Effector memory CD8-positive, alpha-beta T cell (primary cell): Measurements from ENCODE around the gene FBF1.
"Not testable (repeated sequence)": the region's sequence is repeated elsewhere in the genome, so short reads cannot be mapped to it uniquely, and the experiment has no call there.

ENCODE experiments used
- ATAC-seq: fragments of 150-1000 bp; cut with Tn5 transposase; replicated peaks from 2 replicates; pipeline ENCODE4 v1.10.0; 2021; ENCODE audit warnings: mild to moderate bottlenecking, moderate library complexity
- DNase-seq, 3 experiments: peaks; one replicate each; pipeline ENCODE4 v3.0.0; 2021
- H3K27ac Mint-ChIP-seq, 2 donors: one replicate each; pipeline ENCODE4 v1.8.0; 2022; ENCODE audit warnings: mild to moderate bottlenecking in 2 of 2, mixed read lengths in 2 of 2, moderate library complexity in 2 of 2
- H3K27me3 Mint-ChIP-seq, 2 donors: one replicate each; pipeline ENCODE4 v1.8.0; 2022; ENCODE audit warnings: mixed read lengths in 2 of 2
- H3K36me3 Mint-ChIP-seq: one replicate; pipeline ENCODE4 v1.8.0; 2022; ENCODE audit warnings: mild to moderate bottlenecking, moderate library complexity, mixed read lengths; ENCODE audit not compliant: insufficient read depth
- H3K4me1 Mint-ChIP-seq, 2 donors: one replicate each; pipeline ENCODE4 v1.8.0; 2022; ENCODE audit warnings: low read depth in 2 of 2, mixed read lengths in 2 of 2
- H3K4me3 Mint-ChIP-seq, 2 donors: one replicate each; pipeline ENCODE4 v1.8.0; 2022; ENCODE audit warnings: mild to moderate bottlenecking in 2 of 2, mixed read lengths in 2 of 2, moderate library complexity in 2 of 2
- H3K9me3 Mint-ChIP-seq, 2 donors: one replicate each; pipeline ENCODE4 v1.8.0; 2022; ENCODE audit warnings: mixed read lengths in 2 of 2

The FBF1 gene

DNA sequence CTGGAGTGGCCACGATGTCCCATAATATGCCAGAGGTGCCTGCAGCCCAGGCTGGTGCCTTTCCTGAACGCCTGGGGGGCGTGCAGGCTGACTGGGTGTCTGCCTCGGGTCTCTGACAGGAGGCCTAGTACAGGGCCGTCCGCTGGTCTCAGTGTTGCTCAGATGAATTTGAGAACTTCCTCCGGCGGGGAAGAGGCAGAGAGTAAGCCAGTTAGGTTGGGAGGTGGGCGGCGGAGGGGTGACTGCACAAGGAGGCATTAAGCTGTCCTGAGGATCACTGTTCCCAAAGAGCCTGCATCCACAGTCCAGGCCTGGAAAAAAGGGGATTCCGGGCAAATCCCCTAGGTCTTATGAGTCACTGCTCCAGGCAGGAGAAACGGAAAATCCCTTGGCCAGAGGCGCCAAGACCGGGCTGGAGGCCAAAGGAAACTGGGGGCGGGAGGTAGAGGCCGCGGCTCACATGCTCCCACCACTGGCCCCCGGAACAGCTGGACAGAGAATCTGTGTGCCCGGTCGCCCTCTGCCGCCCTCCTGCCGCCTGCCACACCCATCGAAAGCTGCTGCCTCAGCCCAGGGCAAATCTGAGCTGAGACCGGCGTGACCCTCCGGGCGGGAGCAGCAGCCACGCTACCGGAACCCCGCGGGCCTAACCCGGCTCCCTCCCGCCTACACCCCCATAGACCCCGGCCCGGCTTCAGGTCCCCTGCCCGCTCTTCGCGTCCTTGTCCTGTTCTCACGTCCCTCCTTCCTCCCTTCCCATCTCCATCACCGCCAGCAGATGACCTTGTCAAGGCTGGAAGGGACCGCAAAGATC lies 63.7 kb downstream of the FBF1 start:
- ATAC-seq = no peak
- DNase-seq = peak in 1 of 3 experiments; percentile 23
- H3K4me1 Mint-ChIP-seq = peaks cover 21 to 39% of the 10 kb centered on the region in 2 donors

DNA sequence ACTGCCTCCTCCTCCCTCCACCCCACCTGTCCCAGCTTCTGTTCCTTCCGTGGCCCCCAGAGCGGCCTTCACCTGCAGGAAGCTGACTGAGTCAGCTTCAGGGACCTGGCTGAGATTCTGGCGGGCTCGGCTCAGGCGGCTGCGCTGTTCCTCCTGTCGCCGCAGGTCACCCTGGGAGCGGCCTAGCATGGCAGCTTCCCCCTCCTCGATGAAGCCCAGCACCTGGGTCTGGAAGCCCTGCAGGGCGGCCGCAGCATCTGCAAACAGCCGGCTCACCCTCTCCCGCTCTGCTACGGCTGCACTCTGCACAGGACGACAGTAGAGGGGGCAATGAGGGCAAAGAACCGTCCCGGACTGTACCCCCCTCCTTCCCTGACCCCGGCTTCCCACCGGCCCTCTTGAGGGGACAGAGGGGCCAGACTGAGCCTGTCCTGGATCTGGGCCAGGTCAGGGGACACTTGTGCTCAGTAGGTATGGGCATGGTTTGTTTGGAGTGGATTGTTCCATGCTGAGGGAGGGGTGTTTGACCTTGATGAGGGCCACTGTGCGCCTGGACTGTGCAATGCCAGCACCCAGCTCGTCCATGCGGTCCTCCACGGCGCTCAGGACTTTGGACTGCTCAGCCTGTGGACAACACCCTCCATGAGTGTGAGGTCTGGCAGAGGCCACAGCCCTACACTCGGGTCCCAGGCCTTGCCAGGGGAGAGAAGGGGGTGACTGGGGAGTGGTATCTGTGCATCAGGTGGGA lies 64.5 kb downstream of the FBF1 start:
- Mint-ChIP-seq H3K9me3 (no peaks in the 10 kb centered on the region), H3K27me3 (no peaks in the 10 kb centered on the region), H3K4me3 (peak overlapping the region; percentile 87 to 92), H3K4me1 (peaks cover 21 to 33% of the 10 kb centered on the region in 2 donors), H3K27ac (peak overlapping the region; percentile 75 to 93), H3K36me3 (peaks cover 2% of the 10 kb centered on the region)
- ATAC-seq (peak; percentile 71), DNase-seq (peak; percentile 60 to 65 (median 65))

More for the DNA sequence above, 63.7 kb downstream of the FBF1 start:
- peaks cover 2% of the 10 kb centered on the region for H3K36me3 Mint-ChIP-seq
- H3K27ac Mint-ChIP-seq = peak overlapping the region; percentile 75 to 93
- H3K27me3 Mint-ChIP-seq = no peaks in the 10 kb centered on the region
- no peaks in the 10 kb centered on the region for H3K9me3 Mint-ChIP-seq
- H3K4me3 Mint-ChIP-seq = peak overlapping the region; percentile 87 to 92

DNA sequence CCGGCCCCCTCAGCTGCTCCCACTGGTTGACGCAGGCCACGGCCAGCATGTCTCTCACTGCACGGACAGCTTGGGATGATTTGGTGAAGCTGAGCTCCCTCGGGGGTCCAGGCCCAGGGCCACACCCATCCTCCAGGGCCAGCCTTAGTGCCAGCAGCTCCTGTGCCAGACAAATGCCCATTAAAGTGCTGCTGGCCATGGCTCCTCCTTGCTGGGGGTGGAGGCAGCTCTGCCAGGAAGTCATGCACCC lies 65.0 kb downstream of the FBF1 start:
- no peak for ATAC-seq
- peaks cover 21 to 33% of the 10 kb centered on the region in 2 donors for H3K4me1 Mint-ChIP-seq

GRCh38 chr17:75875182-75875939 lies 65.5 kb downstream of the FBF1 start:
- no peaks in the 10 kb centered on the region for H3K27me3 Mint-ChIP-seq
- peak overlapping the region; percentile 75 to 93 for H3K27ac Mint-ChIP-seq
- H3K36me3 Mint-ChIP-seq = peaks cover 2% of the 10 kb centered on the region
- H3K4me3 Mint-ChIP-seq = peak overlapping the region; percentile 87 to 92
- no peaks in the 10 kb centered on the region for H3K9me3 Mint-ChIP-seq
- peaks cover 21 to 33% of the 10 kb centered on the region in 2 donors for H3K4me1 Mint-ChIP-seq
- ATAC-seq = no peak
- DNase-seq = no peak

More for the DNA sequence above, 65.0 kb downstream of the FBF1 start:
- Mint-ChIP-seq H3K4me3 (peak overlapping the region; percentile 87 to 92), H3K9me3 (no peaks in the 10 kb centered on the region), H3K27me3 (no peaks in the 10 kb centered on the region), H3K27ac (peak overlapping the region; percentile 75 to 93), H3K36me3 (peaks cover 2% of the 10 kb centered on the region)
- no peak for DNase-seq

DNA sequence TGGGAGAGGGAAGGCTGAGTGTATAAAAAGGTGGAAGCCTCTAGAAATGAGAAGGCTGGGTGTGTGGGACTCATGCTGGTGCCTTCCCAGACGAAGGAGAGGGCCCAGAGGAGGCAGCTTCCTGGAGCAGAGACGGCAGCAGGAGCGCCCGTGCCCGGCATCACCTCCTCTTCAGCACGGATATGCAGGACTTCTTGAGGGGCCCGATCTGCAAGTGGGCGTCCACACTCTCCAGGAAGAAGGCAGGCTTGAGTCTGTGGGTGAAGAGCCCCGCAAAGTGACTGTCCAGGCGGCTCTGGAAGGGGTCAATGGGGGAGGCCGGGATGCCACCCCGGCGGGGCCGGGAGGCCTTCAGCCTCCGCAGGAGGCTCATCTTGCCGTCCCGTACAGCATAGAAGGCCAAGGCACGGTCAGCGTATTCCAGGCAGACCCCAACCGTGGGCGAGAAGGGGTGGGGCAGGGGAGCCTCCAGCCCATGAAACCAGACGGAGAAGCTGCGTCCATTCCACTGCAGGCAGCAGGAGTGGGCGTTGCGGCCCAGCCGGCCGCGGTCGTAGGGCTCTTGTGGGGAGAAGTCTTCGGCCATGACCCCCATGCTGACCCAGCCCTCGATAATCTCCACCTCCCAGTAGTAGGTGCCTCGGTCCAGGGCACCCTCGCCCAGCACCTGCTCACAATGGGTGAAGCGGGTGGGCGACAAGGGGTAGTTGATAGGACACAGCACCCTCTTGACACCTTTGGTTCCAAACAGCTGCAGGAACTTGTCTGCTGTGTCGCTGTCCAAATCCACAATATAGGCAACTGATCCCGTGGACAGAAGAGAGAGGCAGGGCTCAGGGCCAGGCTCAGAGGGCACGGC lies 66.3 kb downstream of the FBF1 start:
- peaks cover 21 to 33% of the 10 kb centered on the region in 2 donors for H3K4me1 Mint-ChIP-seq
- peak overlapping the region; percentile 12 to 37 for H3K4me3 Mint-ChIP-seq
- H3K27ac Mint-ChIP-seq = peak overlapping the region in 1 of 2 donors; percentile 93
- ATAC-seq (no peak), DNase-seq (no peak)
- no peaks in the 10 kb centered on the region for H3K27me3 Mint-ChIP-seq
- H3K36me3 Mint-ChIP-seq = peaks cover 2% of the 10 kb centered on the region
- H3K9me3 Mint-ChIP-seq = no peaks in the 10 kb centered on the region

DNA sequence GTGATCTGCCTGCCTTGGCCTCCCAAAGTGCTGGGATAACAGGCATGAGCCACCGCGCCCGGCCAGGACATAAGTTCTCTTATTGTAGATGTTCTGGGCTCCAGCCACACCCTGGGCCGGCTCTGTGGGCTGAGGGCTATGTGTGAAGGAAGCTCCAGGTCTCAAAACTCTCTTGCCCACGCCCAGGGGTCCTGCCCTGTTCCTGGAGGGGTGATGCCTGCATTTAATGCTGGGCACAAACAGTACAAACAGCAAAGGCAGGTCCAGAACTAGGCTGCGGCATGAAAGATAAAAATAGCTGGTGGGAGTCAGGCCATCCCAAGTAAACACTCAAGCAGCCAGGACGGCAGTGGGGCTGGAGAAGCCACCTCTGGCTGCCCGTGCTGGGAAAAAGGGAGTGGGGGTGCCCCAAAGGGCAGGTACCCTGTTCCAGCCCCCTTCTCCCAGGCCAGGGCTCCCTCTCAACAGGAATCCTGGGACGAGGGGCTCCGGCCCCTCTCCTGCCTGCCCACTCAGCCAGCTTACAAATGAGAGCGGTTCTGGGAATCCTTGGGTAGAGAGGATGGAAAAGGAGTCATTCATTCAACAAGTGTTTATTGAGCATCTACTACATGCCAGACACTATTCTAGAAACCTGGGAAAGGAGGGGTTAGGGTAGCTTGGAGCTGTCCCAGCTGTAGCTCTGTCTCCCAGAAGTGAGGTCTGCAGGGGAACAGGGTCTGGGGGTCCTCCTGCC lies 67.1 kb downstream of the FBF1 start:
- H3K4me1 Mint-ChIP-seq = peaks cover 21 to 33% of the 10 kb centered on the region in 2 donors
- no peaks in the 10 kb centered on the region for H3K9me3 Mint-ChIP-seq
- DNase-seq = no peak
- peaks cover 2% of the 10 kb centered on the region for H3K36me3 Mint-ChIP-seq
- H3K27ac Mint-ChIP-seq = no peak overlapping the region
- peak overlapping the region; percentile 12 to 37 for H3K4me3 Mint-ChIP-seq
- no peaks in the 10 kb centered on the region for H3K27me3 Mint-ChIP-seq
- no peak for ATAC-seq

DNA sequence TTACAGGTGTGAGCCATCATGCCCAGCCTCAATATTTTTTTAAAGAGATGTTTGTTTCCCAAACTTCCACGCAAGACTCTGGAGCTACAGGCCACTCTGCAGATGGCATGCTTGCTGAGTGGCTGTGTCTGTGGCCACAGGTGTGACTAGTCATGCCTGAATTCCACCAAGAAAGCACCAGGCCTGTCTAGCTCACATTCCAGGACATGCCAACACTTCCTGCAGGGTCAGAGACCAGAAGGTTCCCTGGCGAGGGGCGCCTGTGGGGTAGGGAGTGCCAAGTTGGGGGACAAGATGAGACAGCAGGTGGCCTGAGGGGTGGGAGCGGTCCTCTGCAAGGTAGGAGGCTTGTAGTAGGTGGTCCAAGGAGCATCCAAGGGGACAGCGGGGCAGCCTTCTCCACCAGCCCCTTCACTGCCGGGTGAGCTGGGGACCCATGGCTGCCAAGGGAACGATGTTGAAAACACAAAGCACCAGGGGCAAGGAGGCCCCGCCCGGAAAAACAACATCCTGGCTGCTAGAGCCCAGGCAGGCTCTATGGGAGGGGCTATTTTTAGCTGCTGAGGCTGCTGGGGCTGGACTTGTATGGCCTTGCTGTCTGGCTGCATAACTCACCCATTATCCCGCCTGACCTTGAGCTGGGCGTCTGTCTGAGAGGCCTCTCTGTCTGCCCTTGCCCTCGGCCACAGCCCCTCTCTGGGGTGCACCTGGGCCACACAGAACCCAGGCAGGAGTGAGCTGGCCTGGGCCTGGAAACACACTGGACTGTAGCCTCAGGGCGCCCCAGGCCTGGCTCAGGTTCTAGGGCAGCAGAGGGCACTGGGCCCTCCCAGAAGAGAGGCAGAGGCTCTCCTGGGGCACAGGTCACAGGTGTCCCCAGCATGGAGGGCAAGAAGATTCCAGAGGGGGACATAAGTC lies 68.1 kb downstream of the FBF1 start:
- H3K27me3 Mint-ChIP-seq = no peaks in the 10 kb centered on the region
- H3K9me3 Mint-ChIP-seq = no peaks in the 10 kb centered on the region
- peaks cover 19 to 32% of the 10 kb centered on the region in 2 donors for H3K4me1 Mint-ChIP-seq
- DNase-seq (peak; percentile 45 to 56 (median 46)), ATAC-seq (peak; percentile 56)
- peaks cover 2% of the 10 kb centered on the region for H3K36me3 Mint-ChIP-seq
- peak overlapping the region; percentile 20 to 52 for H3K4me3 Mint-ChIP-seq
- H3K27ac Mint-ChIP-seq = peak overlapping the region; percentile 68 to 86

DNA sequence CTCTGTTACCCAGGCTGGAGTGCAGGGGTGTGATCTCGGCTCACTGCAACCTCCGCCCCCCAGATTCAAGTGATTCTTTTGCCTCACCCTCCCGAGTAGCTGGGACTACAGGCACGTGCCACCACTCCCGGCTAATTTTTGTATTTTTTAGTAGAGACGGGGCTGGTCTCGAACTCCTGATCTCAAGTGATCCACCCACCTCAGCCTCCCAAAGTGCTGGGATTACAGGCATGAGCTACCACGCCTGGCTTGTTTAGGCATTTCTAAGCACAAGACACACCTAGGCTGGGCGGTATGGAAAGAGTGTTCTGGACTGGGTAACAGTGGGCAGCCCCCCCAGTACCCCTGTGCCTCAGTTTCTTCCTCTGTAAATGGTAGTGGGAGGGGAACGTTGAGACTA lies 70.6 kb downstream of the FBF1 start:
- not testable (repeated sequence) for H3K36me3 Mint-ChIP-seq, DNase-seq, H3K4me3 Mint-ChIP-seq, H3K27ac Mint-ChIP-seq, H3K27me3 Mint-ChIP-seq, ATAC-seq, H3K9me3 Mint-ChIP-seq
- H3K4me1 Mint-ChIP-seq = peaks cover 3 to 13% of the 10 kb centered on the region in 2 donors

- Mint-ChIP-seq H3K36me3 (peaks cover 5% of the 10 kb centered on the region), H3K4me1 (peaks cover 11 to 20% of the 10 kb centered on the region in 2 donors), H3K4me3 (no peak overlapping the region), H3K27ac (no peak overlapping the region), H3K9me3 (no peaks in the 10 kb centered on the region), H3K27me3 (no peaks in the 10 kb centered on the region)
- ATAC-seq (no peak), DNase-seq (no peak)
Measured at GRCh38 chr17:75869282-75870141, 71.3 kb downstream of the FBF1 start.

- peaks cover 11% of the 10 kb centered on the region for H3K36me3 Mint-ChIP-seq
- DNase-seq, ATAC-seq: not testable (repeated sequence)
Measured at GRCh38 chr17:75868730-75869281, 72.0 kb downstream of the FBF1 start.

More at GRCh38 chr17:75868730-75869281, 72.0 kb downstream of the FBF1 start:
- not testable (repeated sequence) for H3K4me3 Mint-ChIP-seq, H3K27ac Mint-ChIP-seq, H3K9me3 Mint-ChIP-seq, H3K27me3 Mint-ChIP-seq
- peaks cover 18 to 27% of the 10 kb centered on the region in 2 donors for H3K4me1 Mint-ChIP-seq
